Neural cell (in vitro differentiated cells): ENCODE measurements around the gene RASL10A. TPM values are rescaled to one million over a fixed set of nuclear protein-coding genes. Genes with fewer than 3 reads are reported as not detected.

Experiments
- H2AFZ ChIP-seq: fragments of 200-600, 300-800 bp; sonication (generic), shearing (Covaris generic); 2 replicates; pipeline ENCODE4 v1.6.0; 2014; ENCODE audit warnings: low read depth, mild to moderate bottlenecking, antibody characterized with exemption, low read length, moderate library complexity
- H3F3A ChIP-seq: fragments of 200-600 bp; shearing (Covaris generic); 2 replicates; pipeline ENCODE4 v1.6.1; 2016; ENCODE audit warnings: mild to moderate bottlenecking, moderate library complexity, mixed read lengths, antibody characterized with exemption, low read length; ENCODE audit not compliant: insufficient read depth, poor library complexity, severe bottlenecking
- H3K27ac ChIP-seq: fragments of 200-600, 300-800 bp; sonication (generic), shearing (Covaris generic); 2 replicates; pipeline ENCODE4 v1.5.1; 2014; ENCODE audit warnings: mild to moderate bottlenecking, low read length, moderate library complexity
- H3K27me3 ChIP-seq: fragments of 300-800, 200-600 bp; sonication (generic), shearing (Covaris generic); 2 replicates; pipeline ENCODE4 v1.6.0; 2014; ENCODE audit warnings: mild to moderate bottlenecking, low read depth, low read length, moderate library complexity; ENCODE audit not compliant: insufficient read depth
- H3K36me3 ChIP-seq: fragments of 300-800, 200-600 bp; sonication (generic), shearing (Covaris generic); 2 replicates; pipeline ENCODE4 v1.5.1; 2014; ENCODE audit warnings: mild to moderate bottlenecking, antibody characterized with exemption, low read length, moderate library complexity; ENCODE audit not compliant: insufficient read depth
- H3K4me2 ChIP-seq: fragments of 300-800, 200-600 bp; sonication (generic), shearing (Covaris generic); 2 replicates; pipeline ENCODE4 v1.6.0; 2014; ENCODE audit warnings: mild to moderate bottlenecking, low read length
- H3K4me3 ChIP-seq: fragments of 300-800, 200-600 bp; sonication (generic), shearing (Covaris generic); 2 replicates; pipeline ENCODE4 v1.5.1; 2014; ENCODE audit warnings: mild to moderate bottlenecking, low read length, moderate library complexity
- H3K79me2 ChIP-seq: fragments of 200-600 bp; shearing (Covaris generic); replicated peaks from 2 replicates; pipeline ENCODE4 v1.6.0; 2014; ENCODE audit warnings: mild to moderate bottlenecking, low read length, moderate library complexity; ENCODE audit not compliant: insufficient read depth
- H3K9ac ChIP-seq: fragments of 300-800, 200-600 bp; sonication (generic), shearing (Covaris generic); 2 replicates; pipeline ENCODE4 v1.6.1; 2016; ENCODE audit warnings: mild to moderate bottlenecking, low read length, mixed read lengths
- H3K9me2 ChIP-seq: fragments of 200-600 bp; shearing (Covaris generic); 2 replicates; pipeline ENCODE4 v1.6.1; 2016; ENCODE audit warnings: mild to moderate bottlenecking, low read length, mixed read lengths; ENCODE audit not compliant: insufficient read depth
- H3K9me3 ChIP-seq: fragments of 200-600, 300-800 bp; sonication (generic), shearing (Covaris generic); 2 replicates; pipeline ENCODE4 v1.6.1; 2016; ENCODE audit warnings: mild to moderate bottlenecking, mixed run types, low read length, moderate library complexity, mixed read lengths
- H4K20me1 ChIP-seq: fragments of 200-600 bp; shearing (Covaris generic); 2 replicates; pipeline ENCODE4 v1.6.1; 2016; ENCODE audit warnings: mild to moderate bottlenecking, mixed run types; ENCODE audit not compliant: insufficient read depth
- CTCF ChIP-seq: fragments of 450-650 bp; IDR thresholded peaks from 2 replicates; pipeline ENCODE4 v1.5.1; 2014; ENCODE audit warnings: antibody characterized with exemption, mild to moderate bottlenecking, moderate library complexity; ENCODE audit not compliant: poor library complexity, severe bottlenecking
- EP300 ChIP-seq: fragments of 450-650 bp; conservative IDR thresholded peaks from 2 replicates; pipeline ENCODE4 v1.6.1; 2014; ENCODE audit warnings: antibody characterized with exemption, mild to moderate bottlenecking, moderate library complexity; ENCODE audit not compliant: poor library complexity, severe bottlenecking
- EZH2 ChIP-seq: fragments of 200-600, 300-800 bp; shearing (Covaris generic), sonication (generic); IDR thresholded peaks from 2 replicates; pipeline ENCODE4 v1.6.1; 2014; ENCODE audit warnings: antibody characterized with exemption, low read length, borderline replicate concordance, mild to moderate bottlenecking; ENCODE audit not compliant: insufficient read depth, poor library complexity, severe bottlenecking
- MXI1 ChIP-seq: fragments of 450-650 bp; conservative IDR thresholded peaks from 2 replicates; pipeline ENCODE4 v1.6.1; 2014; ENCODE audit warnings: antibody characterized with exemption, mild to moderate bottlenecking; ENCODE audit not compliant: poor library complexity, severe bottlenecking
- POLR2AphosphoS5 ChIP-seq: IDR thresholded peaks from 2 replicates; pipeline ENCODE4 v1.6.1; 2012
- RAD21 ChIP-seq: fragments of 450-650 bp; conservative IDR thresholded peaks from 2 replicates; pipeline ENCODE4 v1.6.1; 2014; ENCODE audit warnings: antibody characterized with exemption, mild to moderate bottlenecking, moderate library complexity
- REST ChIP-seq: IDR thresholded peaks from 2 replicates; pipeline ENCODE4 v1.6.1; 2012; ENCODE audit warnings: borderline replicate concordance
- SMC3 ChIP-seq: fragments of 450-650 bp; conservative IDR thresholded peaks from 2 replicates; pipeline ENCODE4 v1.6.1; 2014; ENCODE audit warnings: antibody characterized with exemption, mild to moderate bottlenecking, moderate library complexity; ENCODE audit not compliant: poor library complexity
- TAF1 ChIP-seq: IDR thresholded peaks from 2 replicates; pipeline ENCODE4 v1.6.1; 2012; ENCODE audit warnings: low read depth
- polyA plus RNA-seq: library from polyadenylated mRNA; depleted of rRNA; stranded (reverse); fragments of >200 nt; gene quantifications from 2 replicates; pipeline ENCODE4 v1.2.3, GENCODE V29; 2014

Gene RASL10A
- polyA plus RNA-seq, 1 donor from 2014 or later = 3.0 TPM

- H3K36me3 ChIP-seq = no peaks in the 10 kb centered on the region
- H3K4me3 ChIP-seq = no peak overlapping the region
Measured at GRCh38 chr22:29311464-29312217, 3.9 kb downstream of the RASL10A start.

GRCh38 chr22:29310863-29311339 lies 4.6 kb downstream of the RASL10A start:
- Histone ChIP-seq H3K9ac (no peak overlapping the region), H3K79me2 (no peaks in the 10 kb centered on the region), H3K36me3 (no peaks in the 10 kb centered on the region), H3F3A (no peaks in the 10 kb centered on the region), H3K4me3 (no peak overlapping the region), H3K9me2 (no peaks in the 10 kb centered on the region), H4K20me1 (no peaks in the 10 kb centered on the region), H3K9me3 (no peaks in the 10 kb centered on the region), H3K27me3 (peaks cover 40% of the 10 kb centered on the region), H3K27ac (no peak overlapping the region), H3K4me2 (no peak overlapping the region), H2AFZ (no peak overlapping the region)
- TF ChIP-seq POLR2AphosphoS5 = no peak
- TF ChIP-seq RAD21 = no peak
- no peak for TF ChIP-seq CTCF
- no peak for TF ChIP-seq MXI1

More at GRCh38 chr22:29311464-29312217, 3.9 kb downstream of the RASL10A start:
- no peak overlapping the region for H3K27ac ChIP-seq
- H2AFZ ChIP-seq = no peak overlapping the region
- H3K79me2 ChIP-seq = no peaks in the 10 kb centered on the region
- no peaks in the 10 kb centered on the region for H3K9me2 ChIP-seq
- peaks cover 41% of the 10 kb centered on the region for H3K27me3 ChIP-seq
- no peak for TF ChIP-seq SMC3
- no peak for TF ChIP-seq MXI1
- no peak for TF ChIP-seq POLR2AphosphoS5
- no peak for TF ChIP-seq CTCF
- TF ChIP-seq EZH2 = no peak
- TF ChIP-seq TAF1 = no peak
- TF ChIP-seq REST = no peak
- no peak for TF ChIP-seq RAD21
- no peak for TF ChIP-seq EP300
- H3K4me2 ChIP-seq = no peak overlapping the region
- no peaks in the 10 kb centered on the region for H3K9me3 ChIP-seq
- no peaks in the 10 kb centered on the region for H3F3A ChIP-seq
- no peaks in the 10 kb centered on the region for H4K20me1 ChIP-seq
- no peak overlapping the region for H3K9ac ChIP-seq
